Urinary bladder (tissue), 4 donors: ENCODE data around the gene PRICKLE2. TPM values are rescaled to one million over a fixed set of nuclear protein-coding genes. Genes with fewer than 3 reads are reported as not detected.

ENCODE experiments used
- DNase-seq: peaks from one replicate; pipeline ENCODE4 v3.0.0-alpha.2; 2015; ENCODE audit errors: extremely low spot score
- H3K27ac ChIP-seq: one replicate; pipeline ENCODE4 v1.5.1; 2013; ENCODE audit warnings: low read depth, mild to moderate bottlenecking, moderate library complexity
- H3K36me3 ChIP-seq: one replicate; pipeline ENCODE4 v1.6.1; 2013; ENCODE audit warnings: mild to moderate bottlenecking, moderate library complexity; ENCODE audit not compliant: insufficient read depth
- H3K4me1 ChIP-seq: one replicate; pipeline ENCODE4 v1.6.1; 2013; ENCODE audit warnings: mild to moderate bottlenecking, moderate library complexity; ENCODE audit not compliant: insufficient read depth
- H3K4me3 ChIP-seq: one replicate; pipeline ENCODE4 v1.5.1; 2013; ENCODE audit warnings: low read depth, low read length
- WGBS: extraction: QIAGEN DNeasy Blood & Tissue Kit; methylation state at CpG from one replicate; pipeline ENCODE4 v1.1.7; 2013; 5-methylcytosine and 5-hydroxymethylcytosine counted together
- polyA plus RNA-seq: library from polyadenylated mRNA; stranded (reverse); fragments of 200-250 nt; gene quantifications from one replicate; pipeline ENCODE4 v1.2.3, GENCODE V29; 2013
- total RNA-seq: library from RNA; depleted of rRNA; stranded (reverse); fragments of >200 nt; gene quantifications from one replicate; pipeline ENCODE4 v1.2.3, GENCODE V29; 2014
- donor health status: healthy with polysubstance abuse.
- donor health status: healthy.

PRICKLE2 gene
- total and polyA plus RNA-seq, 2 donors, result 22.4 to 89.7 TPM

- no peak overlapping the region for H3K4me3 ChIP-seq
- WGBS, result 87% methylated on average over 1 of the region's 1 CpG
- H3K4me1 ChIP-seq, result peaks cover 2% of the 10 kb centered on the region
- H3K36me3 ChIP-seq, result no peaks in the 10 kb centered on the region
- no peak overlapping the region for H3K27ac ChIP-seq
- DNase-seq, result no peak
Measured at GRCh38 chr3:64179860-64180259, 45.4 kb downstream of the PRICKLE2 start.

- no peak for DNase-seq
- H3K27ac ChIP-seq, result no peak overlapping the region
- no peak overlapping the region for H3K4me3 ChIP-seq
- peaks cover under 1% of the 10 kb centered on the region for H3K4me1 ChIP-seq
- no peaks in the 10 kb centered on the region for H3K36me3 ChIP-seq
- 94% methylated on average over 4 of the region's 4 CpGs for WGBS
Measured at GRCh38 chr3:64179249-64179648, 46.0 kb downstream of the PRICKLE2 start.

- peak overlapping the region; percentile 18 for H3K27ac ChIP-seq
- no peak overlapping the region for H3K4me3 ChIP-seq
- H3K4me1 ChIP-seq, result no peaks in the 10 kb centered on the region
- 72% methylated on average over 2 of the region's 2 CpGs for WGBS
- no peaks in the 10 kb centered on the region for H3K36me3 ChIP-seq
- no peak for DNase-seq
Measured at GRCh38 chr3:64178419-64178818, 46.8 kb downstream of the PRICKLE2 start.

GRCh38 chr3:64176461-64176996, 48.7 kb downstream of the PRICKLE2 start:
- WGBS, result 89% methylated on average over 4 of the region's 4 CpGs
- DNase-seq, result no peak
- Histone ChIP-seq H3K36me3 (no peaks in the 10 kb centered on the region), H3K27ac (no peak overlapping the region), H3K4me3 (no peak overlapping the region), H3K4me1 (no peaks in the 10 kb centered on the region)

GRCh38 chr3:64174328-64174727, 50.9 kb downstream of the PRICKLE2 start:
- Histone ChIP-seq H3K4me1 (no peaks in the 10 kb centered on the region), H3K27ac (no peak overlapping the region), H3K4me3 (no peak overlapping the region), H3K36me3 (no peaks in the 10 kb centered on the region)
- DNase-seq, result no peak
- 73% methylated on average over 6 of the region's 6 CpGs for WGBS

- 80% methylated on average over 5 of the region's 5 CpGs for WGBS
- Histone ChIP-seq H3K27ac (no peak overlapping the region), H3K36me3 (no peaks in the 10 kb centered on the region), H3K4me1 (no peaks in the 10 kb centered on the region), H3K4me3 (no peak overlapping the region)
- no peak for DNase-seq
Measured at GRCh38 chr3:64173563-64173962, 51.7 kb downstream of the PRICKLE2 start.

- no peak for DNase-seq
- 84% methylated on average over 5 of the region's 5 CpGs for WGBS
Measured at GRCh38 chr3:64170270-64170669, 55.0 kb downstream of the PRICKLE2 start.

GRCh38 chr3:64167868-64168267, 57.4 kb downstream of the PRICKLE2 start:
- Histone ChIP-seq H3K27ac (no peak overlapping the region), H3K36me3 (no peaks in the 10 kb centered on the region), H3K4me3 (no peak overlapping the region), H3K4me1 (no peaks in the 10 kb centered on the region)
- 90% methylated on average over 1 of the region's 1 CpG for WGBS
- no peak for DNase-seq

More at GRCh38 chr3:64170270-64170669, 55.0 kb downstream of the PRICKLE2 start:
- Histone ChIP-seq H3K27ac (no peak overlapping the region), H3K4me1 (no peaks in the 10 kb centered on the region), H3K36me3 (no peaks in the 10 kb centered on the region), H3K4me3 (no peak overlapping the region)

GRCh38 chr3:64167351-64167750, 57.9 kb downstream of the PRICKLE2 start:
- Histone ChIP-seq H3K4me3 (no peak overlapping the region), H3K4me1 (no peaks in the 10 kb centered on the region), H3K36me3 (no peaks in the 10 kb centered on the region), H3K27ac (no peak overlapping the region)
- DNase-seq, result no peak
- WGBS, result 27% methylated on average over 4 of the region's 4 CpGs

GRCh38 chr3:64166584-64167162, 58.6 kb downstream of the PRICKLE2 start:
- no peaks in the 10 kb centered on the region for H3K4me1 ChIP-seq
- WGBS, result 51% methylated on average over 4 of the region's 4 CpGs
- no peak overlapping the region for H3K4me3 ChIP-seq
- no peak overlapping the region for H3K27ac ChIP-seq
- H3K36me3 ChIP-seq, result no peaks in the 10 kb centered on the region
- DNase-seq, result no peak

GRCh38 chr3:64164349-64164748, 60.9 kb downstream of the PRICKLE2 start:
- Histone ChIP-seq H3K36me3 (no peaks in the 10 kb centered on the region), H3K4me3 (no peak overlapping the region), H3K27ac (no peak overlapping the region), H3K4me1 (no peaks in the 10 kb centered on the region)
- 84% methylated on average over 2 of the region's 2 CpGs for WGBS
- no peak for DNase-seq

GRCh38 chr3:64163755-64164148, 61.5 kb downstream of the PRICKLE2 start:
- no peaks in the 10 kb centered on the region for H3K36me3 ChIP-seq
- H3K27ac ChIP-seq, result no peak overlapping the region
- no peak for DNase-seq
- 73% methylated on average over 4 of the region's 4 CpGs for WGBS
- H3K4me1 ChIP-seq, result no peaks in the 10 kb centered on the region
- no peak overlapping the region for H3K4me3 ChIP-seq

- Histone ChIP-seq H3K4me1 (no peaks in the 10 kb centered on the region), H3K27ac (no peak overlapping the region), H3K4me3 (no peak overlapping the region), H3K36me3 (no peaks in the 10 kb centered on the region)
- 52% methylated on average over 8 of the region's 8 CpGs for WGBS
- DNase-seq, result no peak
Measured at GRCh38 chr3:64163019-64163754, 62.1 kb downstream of the PRICKLE2 start.

GRCh38 chr3:64161481-64161952, 63.7 kb downstream of the PRICKLE2 start:
- no peaks in the 10 kb centered on the region for H3K4me1 ChIP-seq
- 0% methylated on average over 2 of the region's 2 CpGs for WGBS
- H3K27ac ChIP-seq, result no peak overlapping the region

More at GRCh38 chr3:64161481-64161952, 63.7 kb downstream of the PRICKLE2 start:
- DNase-seq, result no peak
- Histone ChIP-seq H3K4me3 (no peak overlapping the region), H3K36me3 (no peaks in the 10 kb centered on the region)
